WTC11 (cell line): ENCODE measurements around the gene CENATAC.

Source experiments
- CREB1 ChIP-seq: sonication (generic); formaldehyde crosslinking; IDR thresholded peaks from 2 replicates; pipeline ENCODE4 v1.8.0; 2023; ENCODE audit warnings: mild to moderate bottlenecking, missing genetic modification reagents
- CTCF ChIP-seq: fragments of 200-600 bp; IDR thresholded peaks from 2 replicates; pipeline ENCODE4 v1.8.0; 2022; ENCODE audit warnings: antibody characterized with exemption
- FOXK1 ChIP-seq: sonication (generic); formaldehyde crosslinking; IDR thresholded peaks from 2 replicates; pipeline ENCODE4 v1.8.0; 2022; ENCODE audit warnings: mild to moderate bottlenecking, moderate library complexity, missing genetic modification reagents
- MLX ChIP-seq: sonication (generic); formaldehyde crosslinking; IDR thresholded peaks from 2 replicates; pipeline ENCODE4 v1.8.1; 2023; ENCODE audit warnings: mild to moderate bottlenecking, missing genetic modification reagents, moderate library complexity

GRCh38 chr11:118997627-118998387 lies at the start of gene CENATAC:
- TF ChIP-seq CREB1 (CRISPR knock-in tag), result peak; percentile 75; the same call in 1 of the 2 replicates
- TF ChIP-seq MLX (CRISPR knock-in tag), result no peak; the same call in 1 of the 2 replicates
- TF ChIP-seq CTCF, result no peak
- peak; percentile 80; the same call in 1 of the 2 replicates for TF ChIP-seq FOXK1
